T-helper 22 cell (primary cell): ENCODE measurements around the gene CD226.
"Not testable (repeated sequence)": the region's sequence is repeated elsewhere in the genome, so short reads cannot be mapped to it uniquely, and the experiment has no call there.

Source experiments
- DNase-seq: peaks from one replicate; pipeline ENCODE4 v3.0.0-alpha.2; 2020; ENCODE audit warnings: low read depth

The CD226 gene

DNA sequence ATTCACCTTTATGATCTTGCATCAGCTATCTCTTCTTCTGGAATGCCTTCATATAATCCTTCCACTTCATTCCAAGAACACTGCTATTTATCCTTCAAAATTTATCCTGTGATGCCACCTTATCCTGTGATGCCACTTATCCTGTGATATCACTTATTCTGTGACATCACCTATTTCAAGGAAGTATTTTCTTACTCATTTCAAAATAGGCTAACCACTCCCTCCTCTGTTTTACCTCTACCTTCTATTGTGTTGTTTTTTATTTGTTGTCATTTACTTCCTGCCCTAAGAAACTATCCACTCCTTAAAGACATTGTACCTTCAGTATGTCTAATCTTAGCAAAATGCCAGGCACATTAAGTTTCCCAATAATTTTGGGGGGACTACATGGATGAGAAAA is 38.8 kb downstream of the CD226 start:
- DNase-seq, result no peak

- DNase-seq, result no peak
Observed at GRCh38 chr18:69906765-69907164, 40.9 kb downstream of the CD226 start.

DNA sequence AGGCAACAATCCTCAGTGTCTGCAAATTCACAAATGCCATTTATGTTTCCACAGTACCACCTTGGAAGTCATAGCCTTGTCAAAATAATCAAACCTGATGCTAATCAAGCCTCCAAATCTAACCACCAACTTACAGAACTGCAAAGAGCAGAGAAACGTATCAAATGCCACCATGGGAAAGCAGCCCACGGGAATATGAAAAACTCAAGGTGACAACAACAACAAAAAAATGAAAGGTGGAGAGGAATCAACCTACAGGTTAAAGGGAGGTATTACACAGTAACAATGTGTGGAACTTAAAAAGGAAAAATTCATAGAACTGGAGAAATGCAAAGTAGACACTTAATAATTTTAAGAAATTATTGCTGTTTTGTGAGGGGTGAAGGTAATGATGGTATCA is 46.7 kb downstream of the CD226 start:
- DNase-seq, result no peak

GRCh38 chr18:69899154-69899923 is 48.3 kb downstream of the CD226 start:
- DNase-seq, result not testable (repeated sequence)

GRCh38 chr18:69898241-69898861 is 49.3 kb downstream of the CD226 start:
- no peak for DNase-seq

- no peak for DNase-seq
Observed at GRCh38 chr18:69897397-69898108, 50.1 kb downstream of the CD226 start.

DNA sequence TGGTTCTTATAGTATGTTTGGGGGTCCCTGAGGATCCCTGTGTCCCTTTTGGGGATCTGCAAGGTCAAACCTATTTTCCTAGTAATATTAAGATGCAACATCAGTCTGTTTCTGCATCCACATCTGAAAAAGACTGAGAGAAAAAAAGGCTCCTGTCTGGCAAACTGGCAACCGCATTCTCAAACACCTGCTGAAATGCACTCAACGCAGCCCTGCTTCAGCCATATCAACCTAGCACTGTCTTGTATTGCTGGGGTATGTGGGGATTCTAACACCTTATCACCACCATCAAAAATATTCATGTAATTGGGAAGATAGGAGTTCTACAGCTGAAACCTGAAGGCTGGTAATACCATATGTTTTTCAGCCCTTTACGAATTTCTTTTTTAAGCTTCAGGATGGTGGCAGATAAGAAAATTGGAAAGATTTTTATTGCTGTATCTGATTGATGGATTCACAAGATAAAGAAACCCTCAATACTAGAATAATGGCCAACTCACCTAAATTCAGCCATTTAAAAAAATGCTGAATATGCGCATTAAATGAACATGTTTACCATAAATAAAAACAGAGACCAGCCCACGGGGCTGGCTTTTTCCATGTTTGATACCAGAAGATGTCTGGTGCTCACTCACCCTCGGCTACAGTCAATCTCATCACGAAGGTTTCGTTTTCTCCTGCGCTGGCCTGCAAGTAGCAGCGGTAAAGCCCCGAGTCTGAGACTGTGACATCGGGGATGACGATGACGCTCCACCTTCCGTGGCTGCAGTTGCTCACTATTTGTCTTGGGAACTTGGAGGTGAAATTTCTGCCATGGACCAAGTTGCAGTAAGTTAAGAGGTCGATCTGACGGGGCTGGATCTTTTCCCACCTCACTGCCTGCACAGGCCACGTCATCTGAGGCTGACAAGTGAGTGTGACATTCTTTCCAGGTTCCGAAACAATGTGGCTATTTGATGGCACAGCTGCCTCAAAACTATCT is 52.3 kb downstream of the CD226 start:
- no peak for DNase-seq

- no peak for DNase-seq
Observed at GRCh38 chr18:69894467-69894866, 53.2 kb downstream of the CD226 start.

- no peak for DNase-seq
Observed at GRCh38 chr18:69890558-69890957, 57.1 kb downstream of the CD226 start.

DNA sequence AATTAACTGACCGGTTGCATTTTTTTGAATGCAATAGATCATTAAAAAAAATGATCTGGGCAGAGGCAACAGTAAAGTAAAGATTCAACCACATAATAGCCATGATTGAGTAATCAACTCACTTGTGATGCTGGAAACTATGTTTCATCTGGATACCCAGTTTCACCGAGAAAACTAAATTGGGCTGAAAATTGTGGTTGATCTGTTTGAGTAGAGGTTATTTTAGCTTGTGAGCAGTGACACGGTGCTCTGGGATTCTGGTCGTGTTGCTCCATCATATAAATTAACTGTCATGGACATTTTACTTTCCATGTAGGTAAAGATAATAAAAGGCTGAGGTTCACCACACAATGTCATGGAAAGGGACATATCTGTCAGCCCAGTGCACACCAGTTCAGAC is 58.7 kb downstream of the CD226 start:
- no peak for DNase-seq

DNA sequence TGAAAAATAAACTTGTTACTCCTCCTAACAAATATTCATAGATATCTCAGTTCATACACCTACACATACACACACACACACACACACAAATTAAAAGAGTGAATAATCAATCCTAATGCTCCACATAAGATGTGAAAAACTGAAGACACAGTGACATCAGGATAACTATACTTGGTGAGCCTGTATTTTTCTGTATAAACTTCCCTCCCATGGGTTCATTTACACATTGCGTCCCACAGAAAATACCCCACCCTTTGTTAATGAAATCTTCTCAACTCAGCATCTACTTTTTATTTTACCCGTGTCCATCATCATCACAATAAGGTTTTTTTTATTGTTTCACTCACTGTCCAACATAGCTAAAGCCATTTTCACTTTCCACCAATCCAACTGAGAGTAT is 60.4 kb downstream of the CD226 start:
- no peak for DNase-seq

- DNase-seq, result no peak
Observed at GRCh38 chr18:69885841-69886531, 61.7 kb downstream of the CD226 start.

GRCh38 chr18:69885355-69885754 is 62.3 kb downstream of the CD226 start:
- no peak for DNase-seq

DNA sequence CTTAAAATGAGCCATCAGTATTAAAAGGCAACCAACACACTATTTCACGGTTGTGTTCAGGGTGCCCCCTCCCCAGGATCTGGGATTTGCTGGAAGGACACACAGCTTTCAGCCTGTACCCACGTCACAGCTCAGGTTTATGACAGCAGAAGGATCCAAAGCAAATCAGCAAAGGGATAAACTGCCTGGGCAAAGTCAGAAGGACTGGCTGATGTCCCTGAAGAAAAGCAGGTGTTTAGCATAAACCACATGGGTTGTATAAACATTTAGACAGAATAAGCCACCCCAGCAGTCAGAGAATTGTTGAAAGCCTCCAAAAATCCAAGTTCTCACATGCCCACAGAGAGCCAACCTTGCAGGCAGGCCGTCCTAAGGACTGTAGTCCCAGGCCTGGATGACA is 63.9 kb downstream of the CD226 start:
- no peak for DNase-seq

GRCh38 chr18:69882965-69883668 is 64.6 kb downstream of the CD226 start:
- no peak for DNase-seq

- DNase-seq, result no peak
Observed at GRCh38 chr18:69880083-69880482, 67.6 kb downstream of the CD226 start.

GRCh38 chr18:69879051-69879450 is 68.6 kb downstream of the CD226 start:
- not testable (repeated sequence) for DNase-seq

DNA sequence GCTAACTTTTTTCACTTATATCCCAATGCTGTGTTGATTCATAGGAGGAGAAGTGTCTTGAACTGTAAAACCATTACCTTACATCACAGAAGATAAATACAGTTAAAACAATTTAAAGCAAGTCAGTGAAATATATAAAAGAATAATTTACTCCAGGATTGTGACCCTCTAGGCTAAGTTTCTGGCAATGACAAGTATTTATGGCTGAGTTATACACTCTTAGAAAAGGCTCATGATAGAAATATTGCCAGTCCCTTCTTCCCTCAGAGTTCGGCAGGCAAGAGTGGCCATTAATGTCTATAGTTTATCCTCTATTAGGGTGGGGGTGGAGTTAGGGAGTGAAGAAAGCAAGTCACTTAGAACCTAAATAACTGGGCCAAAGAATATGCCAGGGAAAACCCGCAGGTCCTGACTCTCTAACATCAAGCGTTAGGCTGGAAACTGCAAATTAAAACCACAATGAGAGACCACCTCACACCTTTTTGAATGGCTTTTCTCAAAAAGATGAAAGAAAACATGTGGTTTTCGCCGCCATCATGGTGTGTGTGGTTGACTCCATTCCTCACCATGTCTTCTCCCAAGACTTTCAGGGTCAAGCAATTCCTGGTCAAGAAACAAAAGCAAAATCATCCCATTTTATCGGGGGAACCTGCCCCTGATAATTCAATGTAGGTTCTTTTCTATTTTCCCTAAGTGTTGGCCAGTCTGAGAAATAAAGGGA is 69.3 kb downstream of the CD226 start:
- DNase-seq, result no peak

DNA sequence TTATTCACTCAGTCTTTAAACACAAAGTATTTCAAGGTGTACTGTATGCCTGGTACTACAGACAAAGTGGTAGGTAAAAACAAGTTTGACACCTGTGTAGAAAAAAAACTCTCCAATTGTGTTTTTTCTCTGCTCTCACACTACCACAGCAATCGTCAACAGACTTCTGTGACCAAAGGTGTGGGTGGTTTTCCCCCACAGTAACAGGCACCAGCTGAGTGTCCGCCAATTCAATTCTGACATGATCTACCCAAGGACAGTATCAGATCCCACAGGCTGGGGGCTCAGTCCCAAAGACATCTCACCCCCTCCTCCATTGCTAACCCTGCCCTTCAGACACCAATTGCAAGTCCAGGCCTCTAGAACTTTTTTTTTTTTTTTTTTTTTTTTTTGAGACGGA is 71.2 kb downstream of the CD226 start:
- no peak for DNase-seq

GRCh38 chr18:69874058-69874457 is 73.6 kb downstream of the CD226 start:
- DNase-seq, result no peak
